CD4-positive, alpha-beta memory T cell (primary cell): ENCODE results near the gene MAP1B. TPM values are rescaled to one million over a fixed set of nuclear protein-coding genes. Genes with fewer than 3 reads are reported as not detected.

Experiments used
- CTCF ChIA-PET: fragments of 350-600 bp; sonication (Branson Sonifier 250); formaldehyde crosslinking; loops from one replicate; lab custom pipeline; 2021; ENCODE audit warnings: inconsistent platforms; ENCODE audit not compliant: partially characterized antibody; lab: Charles Lee
- POLR2A ChIA-PET: fragments of 350-600 bp; sonication (Branson Sonifier 250); formaldehyde crosslinking; loops from one replicate; lab custom pipeline; 2021; ENCODE audit not compliant: partially characterized antibody; lab: Charles Lee
- DNase-seq, 5 donors: peaks; one replicate each; pipeline versions ENCODE4 v3.0.0 to v3.0.0-alpha.2; 2020 to 2022; ENCODE audit warnings: mixed read lengths in 1 of 5
- H3K27ac ChIP-seq: one replicate; pipeline ENCODE4 v1.7.0; 2013; ENCODE audit warnings: low read depth, low read length
- H3K27me3 ChIP-seq: 2 replicates; pipeline ENCODE4 v1.7.0; 2013; ENCODE audit warnings: mild to moderate bottlenecking, low read length, moderate library complexity; ENCODE audit not compliant: insufficient read depth
- H3K36me3 ChIP-seq: 2 replicates; pipeline ENCODE4 v1.7.0; 2013; ENCODE audit warnings: mild to moderate bottlenecking, low read length, moderate library complexity; ENCODE audit not compliant: insufficient read depth
- H3K4me1 ChIP-seq: 2 replicates; pipeline ENCODE4 v1.7.0; 2013; ENCODE audit warnings: mild to moderate bottlenecking, low read length, moderate library complexity; ENCODE audit not compliant: insufficient read depth
- H3K4me3 ChIP-seq, 2 donors: one replicate each; pipeline ENCODE4 v1.7.0; 2013; ENCODE audit warnings: low read length in 2 of 2, mild to moderate bottlenecking in 1 of 2
- H3K9me3 ChIP-seq, 2 donors: one replicate each; pipeline ENCODE4 v1.7.0; 2013; ENCODE audit warnings: low read length in 2 of 2, control low read depth in 1 of 2; ENCODE audit not compliant: control insufficient read depth in 1 of 2
- H3K27ac Mint-ChIP-seq, 7 donors: one replicate each; pipeline ENCODE4 v1.8.0; 2020 to 2021; ENCODE audit warnings: mixed read lengths in 7 of 7, mild to moderate bottlenecking in 6 of 7, inconsistent platforms in 3 of 7, moderate library complexity in 3 of 7
- H3K27me3 Mint-ChIP-seq, 2 donors: one replicate each; pipeline ENCODE4 v1.8.0; 2020 to 2021; ENCODE audit warnings: mixed read lengths in 2 of 2
- H3K36me3 Mint-ChIP-seq, 2 donors: one replicate each; pipeline ENCODE4 v1.8.0; 2020 to 2021; ENCODE audit warnings: mixed read lengths in 2 of 2, inconsistent platforms in 1 of 2, mild to moderate bottlenecking in 1 of 2
- H3K4me1 Mint-ChIP-seq, 4 donors: one replicate each; pipeline ENCODE4 v1.8.0; 2020 to 2021; ENCODE audit warnings: mixed read lengths in 4 of 4, mild to moderate bottlenecking in 1 of 4
- H3K4me3 Mint-ChIP-seq, 8 donors: one replicate each; pipeline ENCODE4 v1.8.0; 2020 to 2021; ENCODE audit warnings: mixed read lengths in 8 of 8, mild to moderate bottlenecking in 7 of 8, moderate library complexity in 6 of 8, inconsistent platforms in 3 of 8
- H3K9me3 Mint-ChIP-seq, 8 donors: one replicate each; pipeline ENCODE4 v1.8.0; 2020 to 2021; ENCODE audit warnings: mixed read lengths in 8 of 8, mild to moderate bottlenecking in 5 of 8, inconsistent platforms in 3 of 8, moderate library complexity in 1 of 8
- intact Hi-C: fragments of 100-400 bp; cut with micrococcal nuclease; formaldehyde crosslinking; loops from one replicate; pipeline ENCODE4 v1.15.1; 2023
- polyA plus RNA-seq, 2 donors: library from polyadenylated mRNA; unstranded; fragments of 300-500 nt; fragmentation: Illumina TruSeq; gene quantifications; one replicate each; pipeline ENCODE4 v1.2.3, GENCODE V29; 2021
- total RNA-seq, 2 experiments: library from RNA; stranded (reverse); gene quantifications; one replicate each; pipeline ENCODE4 v1.2.3, GENCODE V29; 2021

Gene MAP1B
- total and polyA plus RNA-seq, 4 experiments from 2014 or later: 0.13 to 0.25 TPM; not detected in 2

DNA sequence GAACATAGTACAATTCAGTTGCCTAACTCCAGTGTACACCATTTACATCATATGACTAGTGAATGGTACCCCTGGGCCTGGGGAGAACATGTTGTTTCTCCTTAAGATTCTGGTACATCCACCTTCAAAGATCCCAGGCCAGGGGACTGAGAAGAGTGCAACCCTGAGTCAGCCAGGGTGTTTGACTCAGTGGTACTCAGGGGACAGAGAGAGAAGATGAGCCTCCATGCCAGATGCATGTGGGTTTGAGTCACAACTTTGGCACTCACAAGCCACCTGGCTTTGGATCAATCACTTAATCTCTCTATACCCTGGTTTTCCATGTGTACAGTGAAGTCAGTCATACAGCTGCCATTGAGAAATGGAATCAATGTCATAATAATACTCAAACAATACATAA is 53.7 kb downstream of the MAP1B start:
- DNase-seq: no peak
- Mint-ChIP-seq H3K36me3 (no peaks in the 10 kb centered on the region), H3K9me3 (no peaks in the 10 kb centered on the region), H3K4me3 (no peak overlapping the region), H3K4me1 (no peaks in the 10 kb centered on the region), H3K27ac (no peak overlapping the region), H3K27me3 (peaks cover 6 to 16% of the 10 kb centered on the region in 2 donors)
- H3K4me3 ChIP-seq: no peak overlapping the region
- intact Hi-C loops: no loop called here
- H3K27me3 ChIP-seq: no peaks in the 10 kb centered on the region
- ChIA-PET POLR2A (no interaction called here), CTCF (no interaction called here)
- H3K27ac ChIP-seq: no peak overlapping the region
- no peaks in the 10 kb centered on the region for H3K9me3 ChIP-seq
- no peaks in the 10 kb centered on the region for H3K36me3 ChIP-seq
- no peaks in the 10 kb centered on the region for H3K4me1 ChIP-seq

DNA sequence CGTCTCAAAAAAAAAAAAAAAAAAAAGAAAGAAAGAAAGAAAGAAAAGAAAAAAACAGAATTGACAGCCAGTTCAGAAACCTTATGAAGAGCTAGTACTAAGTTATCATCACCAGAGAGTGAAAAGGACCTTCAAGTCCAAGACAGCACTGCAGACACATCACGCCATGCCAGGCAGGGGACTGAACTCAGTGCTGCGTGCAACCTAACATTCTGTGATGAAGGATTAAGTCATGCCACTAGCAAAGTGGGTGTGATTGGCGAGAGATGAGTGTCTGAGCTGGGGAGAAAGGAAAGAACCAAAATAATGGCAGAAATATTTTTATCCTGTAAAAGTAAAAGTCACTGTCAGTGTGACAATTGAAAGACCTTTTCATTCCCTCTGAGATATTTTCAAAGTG is 54.7 kb downstream of the MAP1B start:
- POLR2A ChIA-PET: interaction anchor here (0.6 kb wide), 1 partner anchor 10 kb away, joined by 3 read pairs; no protein-coding TSS in a partner anchor
- H3K27me3 Mint-ChIP-seq: peaks cover 6 to 18% of the 10 kb centered on the region in 2 donors

DNA sequence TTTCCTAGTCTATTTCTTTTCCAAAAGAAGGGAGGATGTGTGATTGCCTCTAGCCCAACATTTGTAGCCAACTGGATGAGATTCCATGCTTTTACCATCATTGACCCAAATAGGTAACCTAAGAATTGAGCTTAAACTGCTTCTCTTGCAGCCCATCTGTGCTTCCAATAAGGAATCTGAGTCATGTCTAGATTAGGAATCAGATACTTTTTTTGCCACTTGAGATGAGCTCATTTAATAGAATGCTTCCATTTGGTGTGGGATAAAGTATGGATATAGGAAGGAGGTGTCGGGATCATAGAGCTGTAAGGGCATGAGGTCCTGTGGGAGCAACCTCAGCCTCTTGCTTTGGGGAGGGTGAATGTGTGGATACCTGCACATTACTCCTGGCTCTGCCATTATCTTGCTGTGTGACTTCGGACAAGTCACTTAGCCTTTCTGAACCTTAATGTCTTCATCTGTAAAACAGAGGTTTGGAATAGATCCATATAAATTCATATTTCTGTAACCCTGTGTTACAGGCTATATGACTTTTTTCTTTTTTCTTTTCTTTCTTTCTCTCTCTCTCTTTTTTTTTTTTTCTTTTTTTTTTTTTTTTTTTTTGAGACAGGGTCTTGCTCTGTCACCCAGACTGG is 56.2 kb downstream of the MAP1B start:
- Mint-ChIP-seq H3K4me3 (no peak overlapping the region), H3K36me3 (no peaks in the 10 kb centered on the region), H3K27me3 (peaks cover 6 to 20% of the 10 kb centered on the region in 2 donors), H3K4me1 (peaks cover 0 to 5% (median 0%) of the 10 kb centered on the region in 4 donors), H3K9me3 (no peaks in the 10 kb centered on the region), H3K27ac (no peak overlapping the region)
- Histone ChIP-seq H3K27me3 (no peaks in the 10 kb centered on the region), H3K4me1 (no peaks in the 10 kb centered on the region), H3K9me3 (no peaks in the 10 kb centered on the region), H3K36me3 (no peaks in the 10 kb centered on the region), H3K4me3 (no peak overlapping the region), H3K27ac (no peak overlapping the region)
- CTCF ChIA-PET: no interaction called here
- POLR2A ChIA-PET: no interaction called here
- no peak for DNase-seq
- intact Hi-C loops: no loop called here

More for the DNA sequence above, 54.7 kb downstream of the MAP1B start:
- no peaks in the 10 kb centered on the region for H3K9me3 Mint-ChIP-seq
- no peaks in the 10 kb centered on the region for H3K4me1 ChIP-seq
- H3K4me3 ChIP-seq: no peak overlapping the region
- no peaks in the 10 kb centered on the region for H3K36me3 ChIP-seq
- CTCF ChIA-PET: interaction anchor here (0.7 kb wide), 1 partner anchor 110 kb away, joined by 4 read pairs; no protein-coding TSS in a partner anchor
- H3K36me3 Mint-ChIP-seq: no peaks in the 10 kb centered on the region
- no peak overlapping the region for H3K27ac Mint-ChIP-seq
- H3K27me3 ChIP-seq: no peaks in the 10 kb centered on the region
- no peak overlapping the region for H3K27ac ChIP-seq
- H3K9me3 ChIP-seq: no peaks in the 10 kb centered on the region
- intact Hi-C loops: no loop called here
- DNase-seq: no peak
- H3K4me1 Mint-ChIP-seq: peaks cover 0 to 5% (median 0%) of the 10 kb centered on the region in 4 donors
- no peak overlapping the region for H3K4me3 Mint-ChIP-seq

DNA sequence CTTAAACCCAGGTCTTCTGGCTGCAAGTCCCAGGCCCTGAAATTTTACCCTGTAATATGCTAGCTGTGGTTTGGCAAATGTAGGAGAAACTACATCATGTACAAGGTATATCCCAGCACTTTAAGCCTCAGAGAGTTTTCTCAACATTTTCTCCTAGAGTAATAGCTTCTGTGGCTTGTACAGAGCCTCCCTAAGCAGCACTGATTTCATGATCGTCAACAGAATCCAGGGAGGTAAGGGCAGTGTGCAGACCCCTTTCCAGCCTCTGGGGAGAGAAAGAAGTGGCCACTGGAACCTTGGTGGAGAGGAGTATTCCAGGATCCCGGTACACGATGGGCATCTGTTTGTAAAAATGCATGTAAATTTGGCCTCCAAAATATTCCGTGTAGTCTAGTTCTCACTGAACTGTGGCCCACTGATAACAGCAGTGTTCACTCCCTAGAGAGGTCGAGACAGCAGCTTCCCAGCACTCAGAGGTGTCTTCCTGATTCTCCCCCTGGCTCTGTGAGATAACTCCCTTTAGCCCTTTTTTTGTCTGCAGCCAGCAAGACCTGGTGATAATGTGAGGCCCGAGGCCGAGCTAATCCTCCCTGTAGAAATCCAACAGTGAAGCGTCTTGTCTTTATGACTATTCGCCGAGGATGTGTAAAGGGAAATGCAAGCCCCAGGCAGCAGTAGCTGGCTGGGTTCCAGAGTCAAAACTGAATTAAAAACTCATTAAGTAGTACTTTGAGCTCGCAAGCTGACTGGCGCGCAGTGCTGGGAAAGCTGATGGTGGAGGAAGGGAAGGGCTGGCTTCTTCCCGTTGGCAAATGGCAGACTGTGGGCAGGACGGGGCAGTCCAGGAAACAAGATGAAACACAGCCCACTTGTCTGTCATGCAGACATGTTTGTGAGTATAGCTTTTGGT is 59.0 kb downstream of the MAP1B start:
- intact Hi-C loops: no loop called here
- peaks cover 11 to 35% of the 10 kb centered on the region in 2 donors for H3K27me3 Mint-ChIP-seq
- H3K4me1 Mint-ChIP-seq: peaks cover 0 to 5% (median 0%) of the 10 kb centered on the region in 4 donors
- Histone ChIP-seq H3K9me3 (no peaks in the 10 kb centered on the region), H3K27ac (no peak overlapping the region), H3K36me3 (no peaks in the 10 kb centered on the region), H3K4me3 (no peak overlapping the region), H3K4me1 (no peaks in the 10 kb centered on the region), H3K27me3 (no peaks in the 10 kb centered on the region)
- peak overlapping the region in 1 of 8 donors; percentile 32 for H3K4me3 Mint-ChIP-seq
- no peaks in the 10 kb centered on the region for H3K36me3 Mint-ChIP-seq
- CTCF ChIA-PET: no interaction called here
- H3K27ac Mint-ChIP-seq: no peak overlapping the region
- POLR2A ChIA-PET: no interaction called here
- DNase-seq: no peak
- H3K9me3 Mint-ChIP-seq: no peaks in the 10 kb centered on the region

DNA sequence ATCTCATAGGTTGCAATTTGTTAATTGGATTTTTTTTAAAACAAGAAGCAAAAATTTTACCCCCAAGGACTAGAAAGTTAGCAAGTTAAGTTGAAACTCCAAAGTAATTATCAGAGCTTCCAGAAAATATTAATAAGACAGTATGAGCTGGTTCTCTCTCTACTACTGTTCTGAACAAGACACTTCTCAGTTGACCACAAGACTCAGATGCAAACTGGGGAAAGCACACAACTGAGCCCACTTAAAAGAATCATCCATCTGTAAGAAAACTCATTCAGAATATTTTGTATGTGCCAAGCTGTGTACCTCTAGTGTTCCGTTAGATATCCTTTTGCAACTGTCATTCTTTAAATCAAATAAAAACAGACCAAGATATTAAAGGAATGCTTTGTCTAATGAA is 60.0 kb downstream of the MAP1B start:
- Histone ChIP-seq H3K36me3 (no peaks in the 10 kb centered on the region), H3K4me3 (no peak overlapping the region), H3K27ac (no peak overlapping the region), H3K4me1 (no peaks in the 10 kb centered on the region), H3K27me3 (no peaks in the 10 kb centered on the region), H3K9me3 (no peaks in the 10 kb centered on the region)
- intact Hi-C loops: no loop called here
- POLR2A ChIA-PET: no interaction called here
- H3K9me3 Mint-ChIP-seq: no peaks in the 10 kb centered on the region
- no peak overlapping the region for H3K4me3 Mint-ChIP-seq
- CTCF ChIA-PET: no interaction called here
- no peaks in the 10 kb centered on the region for H3K36me3 Mint-ChIP-seq
- H3K27me3 Mint-ChIP-seq: peaks cover 9 to 35% of the 10 kb centered on the region in 2 donors
- peaks cover 0 to 5% (median 0%) of the 10 kb centered on the region in 4 donors for H3K4me1 Mint-ChIP-seq
- no peak for DNase-seq
- H3K27ac Mint-ChIP-seq: no peak overlapping the region

DNA sequence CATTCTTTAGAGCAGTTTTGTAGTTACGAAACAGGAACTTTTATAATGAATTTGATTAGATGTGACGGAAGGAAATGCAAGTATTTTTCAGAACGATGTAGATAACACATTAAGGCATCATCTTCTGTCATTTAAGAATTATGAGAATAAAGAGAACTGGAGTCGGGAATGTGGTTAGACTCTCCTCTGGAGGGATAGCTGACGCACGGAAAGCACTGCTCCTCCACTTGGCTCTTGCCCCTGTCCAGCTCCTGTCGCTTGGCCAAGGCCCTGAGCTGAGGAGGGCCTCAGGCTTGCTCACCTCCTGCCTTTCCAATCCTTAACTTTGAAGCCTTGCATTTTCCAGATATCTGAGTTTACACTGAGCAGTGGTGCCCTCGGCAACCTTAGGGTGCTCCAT is 60.5 kb downstream of the MAP1B start:
- POLR2A ChIA-PET: no interaction called here
- no peaks in the 10 kb centered on the region for H3K9me3 Mint-ChIP-seq
- H3K4me1 ChIP-seq: no peaks in the 10 kb centered on the region
- H3K36me3 Mint-ChIP-seq: no peaks in the 10 kb centered on the region
- DNase-seq: no peak
- H3K27me3 ChIP-seq: no peaks in the 10 kb centered on the region
- H3K27ac Mint-ChIP-seq: no peak overlapping the region
- intact Hi-C loops: no loop called here
- CTCF ChIA-PET: no interaction called here
- no peaks in the 10 kb centered on the region for H3K36me3 ChIP-seq
- H3K4me3 ChIP-seq: no peak overlapping the region
- H3K4me3 Mint-ChIP-seq: no peak overlapping the region
- H3K27me3 Mint-ChIP-seq: peaks cover 9 to 33% of the 10 kb centered on the region in 2 donors
- H3K27ac ChIP-seq: no peak overlapping the region
- H3K4me1 Mint-ChIP-seq: peaks cover 0 to 5% (median 0%) of the 10 kb centered on the region in 4 donors
- no peaks in the 10 kb centered on the region for H3K9me3 ChIP-seq

DNA sequence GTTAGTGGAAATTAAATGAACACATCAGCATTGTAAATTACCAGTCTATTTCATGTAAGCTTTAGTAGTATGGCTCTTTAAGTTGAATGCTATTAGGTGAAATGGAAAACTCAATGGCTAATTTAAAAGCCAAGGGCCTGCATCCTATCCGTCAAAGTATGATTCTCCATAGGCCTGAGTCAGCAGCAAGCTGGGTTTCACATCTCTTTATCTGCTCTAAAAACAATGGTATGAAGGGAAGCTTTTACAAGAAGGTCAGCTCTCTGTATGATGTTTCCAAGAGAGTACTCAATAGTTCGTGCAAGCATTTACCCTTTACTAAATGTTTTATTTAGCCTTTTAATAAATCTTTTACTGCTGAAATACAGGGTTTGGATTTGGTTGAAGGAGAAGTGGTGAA is 62.8 kb downstream of the MAP1B start:
- Histone ChIP-seq H3K27ac (no peak overlapping the region), H3K27me3 (no peaks in the 10 kb centered on the region), H3K36me3 (no peaks in the 10 kb centered on the region), H3K4me3 (no peak overlapping the region), H3K4me1 (no peaks in the 10 kb centered on the region), H3K9me3 (no peaks in the 10 kb centered on the region)
- Mint-ChIP-seq H3K27me3 (peaks cover 8 to 31% of the 10 kb centered on the region in 2 donors), H3K27ac (no peak overlapping the region), H3K36me3 (no peaks in the 10 kb centered on the region), H3K4me3 (no peak overlapping the region), H3K4me1 (peaks cover 0 to 5% (median 0%) of the 10 kb centered on the region in 4 donors), H3K9me3 (no peaks in the 10 kb centered on the region)
- ChIA-PET CTCF (no interaction called here), POLR2A (no interaction called here)
- DNase-seq: no peak
- intact Hi-C loops: no loop called here
